ENCODE data around the gene E2F2. TPM values are rescaled to one million over a fixed set of nuclear protein-coding genes. Genes with fewer than 3 reads are reported as not detected.

The E2F2 gene
- total RNA-seq, 1 donor from 2014 or later: 0.78 TPM

DNA sequence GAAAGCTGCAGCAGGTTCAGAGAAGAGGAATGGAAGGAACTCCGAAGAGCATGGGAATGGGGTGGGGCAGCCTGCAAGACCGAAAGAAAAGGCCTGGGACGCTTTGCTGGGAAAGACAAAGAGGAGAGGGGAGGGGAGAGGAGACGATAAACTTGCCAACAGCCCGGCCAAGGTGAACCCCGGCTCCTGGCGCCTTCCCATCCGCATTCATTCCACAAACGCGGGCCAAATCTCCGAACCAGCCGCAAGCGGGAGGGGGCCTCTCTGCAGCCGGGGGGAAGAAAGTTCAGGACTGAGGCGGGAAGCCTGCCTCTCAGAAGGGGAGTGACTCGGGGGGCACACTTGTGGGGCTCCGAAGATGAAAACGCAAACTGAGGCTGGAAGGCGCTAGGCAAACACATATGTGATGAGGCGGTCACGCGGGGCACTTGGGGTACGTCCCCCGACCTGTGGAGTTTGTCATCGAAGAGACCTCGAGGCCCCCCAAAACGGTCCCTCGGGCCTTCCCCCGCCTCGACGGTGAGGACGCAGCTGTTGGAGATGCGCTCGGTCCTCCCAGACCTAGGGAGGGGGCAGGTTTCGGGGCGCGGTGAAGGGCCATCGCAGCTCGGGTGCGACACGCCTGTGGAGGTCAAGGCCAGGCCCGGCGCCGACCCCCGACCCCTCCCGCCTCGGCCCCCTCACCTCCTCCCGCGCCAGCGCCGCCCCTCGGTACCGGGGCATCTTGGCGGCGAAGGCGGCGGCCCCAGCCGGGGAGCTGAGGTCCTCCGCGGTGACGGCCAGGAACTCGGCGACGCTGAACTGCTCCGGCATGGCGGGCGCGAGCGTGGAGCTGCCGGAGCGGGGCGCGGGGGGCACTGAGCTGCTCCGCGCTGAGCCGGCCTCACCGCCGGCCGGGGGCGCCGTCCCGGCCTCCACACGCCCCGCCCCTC lies 47.4 kb downstream of the E2F2 start, which contains the start of gene ASAP3:
Gene ASAP3 (minus strand): TSS at position 859 of the 932 bp plus-strand sequence. CDS start 46 bp downstream, at position 813.
- DNase-seq: no peak

- no peak for DNase-seq
Measured at GRCh38 chr1:23481904-23482303, 49.1 kb downstream of the E2F2 start.

DNA sequence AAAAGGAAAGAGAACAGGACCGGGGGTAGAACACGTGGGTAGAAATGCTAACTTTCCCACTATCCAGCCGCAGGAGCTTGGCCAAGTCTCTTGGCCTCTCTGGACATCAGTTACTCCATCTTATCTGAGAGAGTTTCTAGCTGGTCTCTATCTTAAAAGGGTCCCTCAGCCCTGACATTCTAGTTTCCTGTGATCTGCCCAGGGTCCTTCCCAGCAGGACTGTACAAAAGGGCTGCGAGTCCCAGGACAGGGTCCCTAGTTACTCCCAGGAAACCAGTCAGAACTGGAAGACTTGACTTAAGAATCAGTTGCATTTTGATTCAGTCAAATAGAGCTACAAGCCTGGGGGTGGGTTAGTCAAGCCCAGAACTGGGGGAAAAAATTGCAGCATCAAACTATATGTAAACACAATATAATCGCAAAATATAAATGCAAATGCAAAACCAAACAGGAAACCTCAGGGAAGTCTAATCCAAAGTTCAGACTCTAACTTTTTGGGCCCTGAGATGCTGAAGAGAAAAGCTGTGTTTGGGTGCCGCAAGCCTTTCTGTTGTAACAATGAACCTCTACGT lies 49.9 kb downstream of the E2F2 start:
- no peak for DNase-seq

DNA sequence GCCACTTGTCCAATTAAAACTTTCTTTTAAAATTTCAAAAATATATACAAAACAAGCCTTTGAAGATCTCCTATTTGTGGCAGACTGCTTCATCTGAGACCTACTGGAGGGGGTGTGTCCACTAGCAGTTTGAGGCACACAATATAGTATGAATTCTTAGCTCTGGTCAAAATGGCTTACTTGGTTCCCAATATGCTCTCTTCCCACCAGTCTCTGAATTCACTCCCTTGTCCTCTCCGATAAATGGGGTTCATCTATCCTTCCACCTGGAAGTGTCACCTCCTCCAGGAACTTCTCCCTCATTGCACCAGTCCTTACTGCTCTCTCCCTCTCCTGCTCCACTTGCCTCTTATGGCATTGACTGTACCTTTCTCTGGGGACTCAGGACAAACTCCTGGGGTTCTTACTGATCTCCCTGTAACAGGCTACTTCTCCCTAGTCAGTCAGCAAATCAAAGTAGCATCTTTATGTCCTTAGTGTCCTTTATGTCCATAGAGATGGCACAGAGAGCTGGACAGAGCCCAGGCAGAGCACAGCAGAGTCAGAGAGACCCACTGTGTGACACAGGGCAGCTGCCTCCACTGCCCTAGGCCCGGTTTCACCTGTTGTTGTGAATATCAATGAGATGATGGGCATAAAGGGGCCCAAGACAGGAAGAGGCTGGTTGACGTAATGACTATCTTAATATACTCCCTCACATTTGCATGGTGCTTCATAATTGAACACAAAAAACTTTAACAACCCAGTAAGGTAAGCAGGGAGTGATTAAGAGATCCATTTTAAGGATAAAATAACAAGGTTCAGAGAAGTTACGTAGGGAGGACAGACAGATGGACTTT lies 50.6 kb downstream of the E2F2 start:
- no peak for DNase-seq

DNA sequence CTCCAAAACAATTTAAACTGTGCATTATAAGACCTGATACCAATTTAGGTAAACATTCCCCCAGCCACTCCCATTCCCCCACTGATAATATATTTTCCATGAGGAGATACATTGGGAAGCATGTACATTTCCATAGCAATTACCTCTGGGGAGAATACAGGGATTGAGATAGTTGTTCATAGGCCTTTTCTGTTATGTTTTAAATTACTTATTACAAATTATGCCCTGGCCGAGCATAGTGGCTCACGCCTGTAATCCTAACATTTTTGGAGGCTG lies 51.4 kb downstream of the E2F2 start:
- DNase-seq: no peak

- peak; percentile 7 for DNase-seq
Measured at GRCh38 chr1:23478896-23479665, 52.0 kb downstream of the E2F2 start.

GRCh38 chr1:23477359-23478144 lies 53.5 kb downstream of the E2F2 start:
- no peak for DNase-seq

DNA sequence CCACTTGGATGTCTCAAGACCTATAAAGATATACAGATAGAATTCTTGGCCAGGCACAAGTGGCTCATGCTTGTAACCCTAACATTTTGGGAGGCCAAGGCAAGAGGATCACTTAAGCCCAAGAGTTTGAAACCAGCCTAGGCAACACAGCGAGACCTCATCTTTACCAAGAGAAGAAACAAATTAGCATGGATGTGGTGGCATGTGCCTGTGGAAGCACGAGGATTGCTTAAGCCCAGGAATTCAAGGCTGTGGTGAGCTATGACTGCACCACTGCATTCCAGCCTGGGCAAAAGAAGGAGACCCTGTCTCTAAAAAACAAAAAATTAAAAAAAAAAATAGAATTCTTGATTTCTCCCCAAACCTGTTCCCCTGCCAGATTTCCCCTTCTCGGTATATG lies 55.4 kb downstream of the E2F2 start:
- no peak for DNase-seq

DNA sequence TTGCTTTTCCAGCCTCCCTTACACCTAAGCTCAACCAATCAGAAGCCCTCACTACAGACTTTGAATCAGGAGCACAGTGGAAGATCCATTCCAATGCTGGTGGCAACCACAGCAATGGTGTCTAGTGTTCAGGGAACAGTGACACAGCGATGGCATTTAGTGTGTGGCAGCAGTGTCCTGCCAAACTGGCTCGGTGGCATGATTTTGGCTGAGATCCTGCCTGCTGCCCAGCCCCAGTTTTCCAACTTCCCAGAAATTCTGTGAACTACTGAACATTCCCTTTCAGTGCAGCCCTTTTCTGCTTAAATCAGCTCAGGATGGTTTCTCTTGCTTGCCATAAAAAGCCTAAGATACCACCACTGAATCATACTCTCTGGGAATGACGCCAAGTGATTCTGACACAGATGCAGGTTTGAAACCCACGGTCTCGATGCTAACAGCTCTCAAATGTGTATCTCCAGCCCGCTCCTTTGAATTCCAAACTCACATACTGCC lies 55.9 kb downstream of the E2F2 start:
- peak; percentile 26 for DNase-seq

- no peak for DNase-seq
Measured at GRCh38 chr1:23473037-23473800, 57.8 kb downstream of the E2F2 start.

DNA sequence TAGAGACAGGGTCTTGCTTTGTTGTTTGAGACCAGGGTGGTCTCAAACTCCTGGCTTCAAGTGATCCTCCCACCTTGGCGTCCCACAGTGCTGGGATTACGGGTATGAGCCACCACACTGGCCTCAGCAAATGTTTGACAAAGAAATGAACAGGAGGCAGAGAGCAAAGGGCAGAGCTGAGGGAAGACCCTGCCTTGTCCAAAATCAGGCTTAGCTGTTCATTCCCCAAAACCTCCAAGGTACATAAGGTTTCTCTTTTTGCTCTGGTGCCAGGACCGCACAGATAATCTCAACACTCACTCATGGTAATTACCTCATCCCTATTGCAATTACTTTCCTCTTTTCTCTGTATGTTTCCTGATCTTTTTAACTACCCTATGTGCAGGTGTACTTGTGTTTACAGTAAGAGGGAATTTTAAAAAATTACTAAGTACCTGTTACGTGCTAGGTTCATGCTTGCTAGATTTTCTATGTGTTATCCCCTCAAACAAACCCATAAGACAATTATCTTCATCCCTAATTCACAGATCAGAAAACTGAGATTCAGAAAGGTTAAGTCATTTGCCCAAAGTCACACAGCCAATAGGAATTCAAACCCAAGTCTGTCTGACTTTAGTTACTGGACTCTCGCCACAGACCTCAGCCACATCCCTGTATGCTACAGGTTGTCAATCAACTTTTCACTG lies 58.5 kb downstream of the E2F2 start:
- DNase-seq: no peak

DNA sequence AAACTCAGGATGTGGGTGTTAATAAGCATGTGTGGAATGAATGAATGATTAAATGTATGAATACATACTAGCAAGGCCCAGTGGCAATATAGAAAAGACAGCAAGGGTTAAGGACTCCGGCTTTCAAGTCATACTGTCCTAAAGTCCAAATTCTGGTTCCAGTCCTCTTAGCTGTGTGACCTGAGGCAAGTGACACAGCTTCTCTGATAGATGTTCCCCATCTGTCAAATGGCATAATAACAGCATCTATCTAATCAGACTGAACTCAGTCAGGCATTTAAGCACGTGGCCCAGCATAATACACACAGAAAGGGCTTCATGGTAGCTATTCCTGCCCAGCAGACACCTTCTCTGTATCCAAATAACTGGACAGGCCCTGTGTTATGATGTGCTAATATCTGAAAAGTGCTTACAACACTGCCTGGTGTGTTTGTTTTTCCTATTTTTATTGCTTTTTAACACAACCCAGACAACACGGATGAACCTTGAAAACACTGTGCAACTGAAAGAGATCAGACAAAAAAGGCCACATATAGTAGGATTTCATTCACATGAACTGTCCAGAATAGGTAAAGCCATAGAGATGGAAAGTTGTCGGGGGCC lies 59.5 kb downstream of the E2F2 start:
- no peak for DNase-seq

DNA sequence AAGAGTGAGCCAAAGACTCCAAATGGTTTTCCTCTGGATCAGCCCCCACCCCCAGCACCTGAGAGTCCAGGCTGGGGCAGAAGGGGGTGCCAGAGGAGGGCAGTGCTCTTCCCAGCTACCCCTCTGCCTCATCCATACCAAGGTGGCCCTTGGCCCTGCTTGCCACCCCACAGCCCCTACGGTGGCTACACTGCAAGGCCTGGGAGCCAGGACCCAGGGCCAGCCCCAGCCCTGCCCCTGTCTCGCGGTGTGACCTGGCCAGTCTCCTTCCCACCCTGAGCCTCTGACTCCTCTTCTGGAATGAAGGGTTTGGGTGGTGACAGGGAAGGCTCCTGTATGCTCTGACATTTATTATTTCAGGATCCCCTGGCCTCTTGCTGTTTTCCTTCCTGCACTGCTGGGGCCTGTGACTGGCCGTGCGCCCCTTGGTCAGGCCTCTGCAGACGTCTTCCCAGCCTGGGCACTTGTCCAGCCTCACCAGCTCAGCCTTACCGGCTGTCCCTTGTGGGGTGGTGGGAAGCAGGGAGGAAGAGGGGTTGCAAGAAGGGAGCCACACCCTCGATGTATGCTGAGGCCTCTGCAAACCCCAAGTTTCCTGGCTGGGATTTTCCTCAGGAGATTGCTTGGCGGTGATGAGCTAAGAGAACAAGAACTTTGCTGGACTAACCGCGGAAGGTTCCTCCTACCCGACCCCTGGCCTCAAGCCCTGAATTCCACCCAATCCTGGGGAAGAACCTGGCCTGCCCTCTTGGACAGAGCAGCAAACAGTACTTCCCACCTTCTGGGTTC lies 60.6 kb downstream of the E2F2 start:
- no peak for DNase-seq

DNA sequence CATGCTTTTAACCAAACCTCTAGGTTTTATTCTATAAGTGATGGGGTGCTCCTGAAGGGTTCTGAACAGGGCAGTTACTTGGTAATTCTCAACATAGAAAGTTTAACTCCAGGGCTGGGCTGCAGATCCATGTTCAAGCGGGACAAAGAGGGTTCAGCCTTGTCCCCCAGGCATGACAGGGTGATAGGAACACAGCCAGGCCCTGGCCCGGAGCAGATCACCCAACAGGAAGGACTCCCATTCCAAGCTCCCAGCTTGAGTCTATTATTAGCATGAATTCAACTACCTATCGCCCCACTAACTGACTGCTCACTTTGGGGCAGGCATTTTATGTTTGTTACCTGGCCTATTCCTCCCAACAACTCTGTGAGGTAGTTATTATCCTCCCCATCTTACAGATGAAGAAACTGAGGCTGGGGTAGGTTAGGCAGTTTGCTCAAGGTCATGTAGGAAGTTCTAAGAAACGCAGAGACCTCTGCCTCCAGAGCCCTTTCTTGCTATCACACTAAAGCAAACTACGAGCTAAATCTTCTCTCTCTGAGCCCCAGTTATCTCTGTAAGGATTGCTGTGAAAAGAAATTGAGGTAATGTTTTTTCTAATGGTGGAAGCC lies 61.6 kb downstream of the E2F2 start:
- DNase-seq: no peak

DNA sequence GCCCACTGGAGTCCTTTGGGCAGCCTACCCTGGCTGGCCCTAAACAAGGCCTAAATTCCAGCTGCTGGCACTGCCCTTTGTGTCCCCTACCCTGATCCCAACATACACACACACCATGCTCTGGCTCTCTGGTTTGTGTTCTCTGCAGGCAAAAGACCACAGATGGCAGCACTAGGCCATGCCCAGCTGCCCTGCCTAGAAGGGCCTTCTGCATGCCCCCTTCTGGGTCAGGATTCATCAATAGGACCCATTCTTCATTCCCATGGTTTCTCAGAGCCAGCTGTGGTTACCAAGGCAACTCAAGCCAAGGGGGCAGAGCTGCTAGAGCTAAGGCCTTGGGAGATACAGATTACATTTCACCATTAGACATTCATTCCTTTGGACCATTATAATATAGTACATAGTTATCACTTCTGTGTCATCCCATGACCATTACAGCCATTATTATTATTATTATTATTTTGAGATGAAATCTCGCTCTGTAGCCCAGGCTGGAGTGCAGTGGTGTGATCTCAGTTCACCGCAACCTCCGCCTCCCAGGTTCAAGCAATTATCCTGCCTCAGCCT lies 64.5 kb downstream of the E2F2 start:
- DNase-seq: no peak

- DNase-seq: no peak
Measured at GRCh38 chr1:23463286-23463685, 67.7 kb downstream of the E2F2 start.

DNA sequence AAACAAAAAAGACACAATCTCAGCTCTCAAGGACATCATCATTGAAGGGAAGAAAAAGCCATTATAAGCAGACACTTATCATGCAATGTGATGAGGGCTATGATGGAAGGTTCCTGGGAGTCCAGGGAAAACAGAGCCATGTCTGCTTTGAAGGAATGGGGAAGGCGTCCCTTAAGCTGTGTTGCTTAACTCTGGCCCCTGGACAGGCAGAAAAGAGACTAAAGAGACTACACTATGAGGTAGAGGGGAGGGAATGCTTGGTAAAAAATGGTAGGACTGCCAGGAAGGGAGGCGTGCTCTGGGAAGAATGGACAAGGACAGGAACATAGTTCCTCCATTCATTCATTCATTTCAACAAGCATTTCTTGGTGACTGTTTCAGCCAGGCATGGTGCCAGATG lies 68.3 kb downstream of the E2F2 start:
- DNase-seq: no peak

GRCh38 chr1:23461050-23461449 lies 70.0 kb downstream of the E2F2 start:
- no peak for DNase-seq
